GM04503 (cell line): ENCODE data around the gene PLA2G2E.
A peak's percentile ranks its signal among the peaks of the same experiment; 100 is the strongest.

Experiments
- DNase-seq: peaks from one replicate; pipeline ENCODE4 v3.0.0-alpha.2; 2012; ENCODE audit warnings: low read depth

PLA2G2E gene

GRCh38 chr1:19923137-19923952 lies at the start of gene PLA2G2E:
Gene PLA2G2E (minus strand): TSS chr1:19923617. CDS start chr1:19923559, 58 bp downstream.
- no peak for DNase-seq

- DNase-seq = no peak
Observed at GRCh38 chr1:19971664-19972063, 48.2 kb upstream of the PLA2G2E start.

- DNase-seq = no peak
Observed at GRCh38 chr1:19969898-19970660, 46.7 kb upstream of the PLA2G2E start.

- no peak for DNase-seq
Observed at GRCh38 chr1:19967808-19968207, 44.4 kb upstream of the PLA2G2E start.

- no peak for DNase-seq
Observed at GRCh38 chr1:19964542-19964941, 41.1 kb upstream of the PLA2G2E start.

- no peak for DNase-seq
Observed at GRCh38 chr1:19963636-19964035, 40.2 kb upstream of the PLA2G2E start.

- DNase-seq = no peak
Observed at GRCh38 chr1:19960591-19960990, 37.2 kb upstream of the PLA2G2E start.

GRCh38 chr1:19957779-19958178 lies 34.4 kb upstream of the PLA2G2E start:
- DNase-seq = no peak

GRCh38 chr1:19955534-19956170 lies 32.2 kb upstream of the PLA2G2E start:
- DNase-seq = no peak

GRCh38 chr1:19954059-19954458 lies 30.6 kb upstream of the PLA2G2E start:
- no peak for DNase-seq

- DNase-seq = peak; percentile 65
Observed at GRCh38 chr1:19949016-19949415, 25.6 kb upstream of the PLA2G2E start.

GRCh38 chr1:19946971-19947370 lies 23.6 kb upstream of the PLA2G2E start:
- DNase-seq = no peak

- DNase-seq = no peak
Observed at GRCh38 chr1:19946331-19946751, 22.9 kb upstream of the PLA2G2E start.

- no peak for DNase-seq
Observed at GRCh38 chr1:19945914-19946313, 22.5 kb upstream of the PLA2G2E start.

- DNase-seq = no peak
Observed at GRCh38 chr1:19942657-19943056, 19.2 kb upstream of the PLA2G2E start.

GRCh38 chr1:19942088-19942487 lies 18.7 kb upstream of the PLA2G2E start:
- DNase-seq = no peak

- no peak for DNase-seq
Observed at GRCh38 chr1:19941206-19941568, 17.8 kb upstream of the PLA2G2E start.

- DNase-seq = no peak
Observed at GRCh38 chr1:19940486-19941205, 17.2 kb upstream of the PLA2G2E start.

GRCh38 chr1:19938472-19938871 lies 15.1 kb upstream of the PLA2G2E start:
- DNase-seq = no peak

GRCh38 chr1:19936061-19936750 lies 12.8 kb upstream of the PLA2G2E start:
- no peak for DNase-seq

GRCh38 chr1:19934336-19934735 lies 10.9 kb upstream of the PLA2G2E start:
- DNase-seq = no peak

GRCh38 chr1:19932866-19933265 lies 9.4 kb upstream of the PLA2G2E start:
- DNase-seq = no peak
